Naive thymus-derived CD8-positive, alpha-beta T cell (primary cell): ENCODE data around the gene HOMER2. TPM values are rescaled to one million over a fixed set of nuclear protein-coding genes. Genes with fewer than 3 reads are reported as not detected.
"Not testable (repeated sequence)": the region's sequence is repeated elsewhere in the genome, so short reads cannot be mapped to it uniquely, and the experiment has no call there.

Source experiments
- ATAC-seq, 2 donors: fragments of 150-1000 bp; cut with Tn5 transposase in 1 of 2; sonication (Bioruptor Pico), chemical (Tn5 transposase) in 1 of 2; 1 replicate in 1 of 2; 2 replicates in 1 of 2; pipeline ENCODE4 v1.10.0; 2021; ENCODE audit warnings: mild to moderate bottlenecking in 2 of 2, moderate library complexity in 2 of 2
- POLR2A ChIA-PET: fragments of 350-600 bp; sonication (Branson Sonifier 250); formaldehyde crosslinking; loops from one replicate; lab custom pipeline; 2021; ENCODE audit warnings: antibody characterized with exemption; lab: Charles Lee
- DNase-seq, 10 donors: peaks; one replicate each; pipeline versions ENCODE4 v3.0.0 to v3.0.0-alpha.2; 2020 to 2022
- H3K27ac Mint-ChIP-seq, 10 donors: one replicate each; pipeline ENCODE4 v1.8.0; 2020 to 2022; ENCODE audit warnings: mild to moderate bottlenecking in 10 of 10, mixed read lengths in 10 of 10, moderate library complexity in 4 of 10, inconsistent platforms in 1 of 10
- H3K27me3 Mint-ChIP-seq, 5 donors: one replicate each; pipeline ENCODE4 v1.8.0; 2021 to 2022; ENCODE audit warnings: mixed read lengths in 5 of 5
- H3K36me3 Mint-ChIP-seq, 3 donors: one replicate each; pipeline ENCODE4 v1.8.0; 2020 to 2022; ENCODE audit warnings: mixed read lengths in 3 of 3, mild to moderate bottlenecking in 2 of 3, inconsistent platforms in 1 of 3
- H3K4me1 Mint-ChIP-seq, 4 donors: one replicate each; pipeline ENCODE4 v1.8.0; 2021 to 2022; ENCODE audit warnings: mixed read lengths in 4 of 4
- H3K4me3 Mint-ChIP-seq, 10 donors: one replicate each; pipeline ENCODE4 v1.8.0; 2020 to 2022; ENCODE audit warnings: mild to moderate bottlenecking in 10 of 10, mixed read lengths in 10 of 10, moderate library complexity in 6 of 10, inconsistent platforms in 1 of 10
- H3K9me3 Mint-ChIP-seq, 9 donors: one replicate each; pipeline ENCODE4 v1.8.0; 2020 to 2022; ENCODE audit warnings: mixed read lengths in 9 of 9, mild to moderate bottlenecking in 3 of 9, inconsistent platforms in 1 of 9, moderate library complexity in 1 of 9
- polyA plus RNA-seq, 3 donors: library from polyadenylated mRNA; unstranded; fragments of 300-500 nt; fragmentation: Illumina TruSeq; gene quantifications; one replicate each; pipeline ENCODE4 v1.2.3, GENCODE V29; 2021
- total RNA-seq, 8 experiments: library from RNA in 2 of 8; stranded (reverse) in 2 of 8; gene quantifications; one replicate each; pipeline ENCODE4 v1.2.3 and lab custom pipeline; 2021 to 2026

HOMER2 gene
- total and polyA plus RNA-seq, 5 experiments from 2014 or later, result 0.23 to 6.2 (median 3.1) TPM

- Mint-ChIP-seq H3K36me3 (peaks cover 21 to 98% (median 60%) of the 10 kb centered on the region in 3 donors), H3K4me3 (peak overlapping the region in 2 of 10 donors; percentile 14 to 45), H3K27ac (peak overlapping the region in 5 of 10 donors; percentile 7 to 76 (median 74)), H3K4me1 (peaks cover 7 to 25% (median 10%) of the 10 kb centered on the region in 4 donors), H3K27me3 (no peaks in the 10 kb centered on the region), H3K9me3 (peaks cover 0 to 2% (median 0%) of the 10 kb centered on the region in 9 donors)
- POLR2A ChIA-PET, result no interaction called here
- no peak for DNase-seq
- ATAC-seq, result no peak
Observed at GRCh38 chr15:82831894-82832600, 120.5 kb downstream of the HOMER2 start.

- DNase-seq, result no peak
- no peaks in the 10 kb centered on the region for H3K9me3 Mint-ChIP-seq
- H3K36me3 Mint-ChIP-seq, result peaks cover 8 to 98% (median 53%) of the 10 kb centered on the region in 3 donors
- peaks cover 7 to 23% (median 9%) of the 10 kb centered on the region in 4 donors for H3K4me1 Mint-ChIP-seq
- H3K27me3 Mint-ChIP-seq, result no peaks in the 10 kb centered on the region
- no peak for ATAC-seq
- POLR2A ChIA-PET, result no interaction called here
- no peak overlapping the region for H3K4me3 Mint-ChIP-seq
- H3K27ac Mint-ChIP-seq, result peak overlapping the region in 1 of 10 donors; percentile 7
Observed at GRCh38 chr15:82830427-82831173, 121.9 kb downstream of the HOMER2 start.

- H3K4me3 Mint-ChIP-seq, result no peak overlapping the region
- peak overlapping the region in 8 of 10 donors; percentile 43 to 68 (median 56) for H3K27ac Mint-ChIP-seq
Observed at GRCh38 chr15:82829234-82829633, 123.3 kb downstream of the HOMER2 start.

GRCh38 chr15:82828075-82828474 lies 124.4 kb downstream of the HOMER2 start:
- POLR2A ChIA-PET, result no interaction called here
- no peaks in the 10 kb centered on the region for H3K27me3 Mint-ChIP-seq
- H3K36me3 Mint-ChIP-seq, result peaks cover 5 to 95% (median 37%) of the 10 kb centered on the region in 3 donors
- ATAC-seq, result peak in 1 of 2 donors; percentile 22
- H3K4me3 Mint-ChIP-seq, result no peak overlapping the region
- H3K27ac Mint-ChIP-seq, result peak overlapping the region in 4 of 10 donors; percentile 16 to 68 (median 38)
- peaks cover 6 to 19% (median 8%) of the 10 kb centered on the region in 4 donors for H3K4me1 Mint-ChIP-seq
- H3K9me3 Mint-ChIP-seq, result no peaks in the 10 kb centered on the region
- DNase-seq, result no peak

More at GRCh38 chr15:82829234-82829633, 123.3 kb downstream of the HOMER2 start:
- H3K9me3 Mint-ChIP-seq, result no peaks in the 10 kb centered on the region
- peaks cover 7 to 23% (median 8%) of the 10 kb centered on the region in 4 donors for H3K4me1 Mint-ChIP-seq
- DNase-seq (no peak), ATAC-seq (peak in 1 of 2 donors; percentile 13)
- POLR2A ChIA-PET, result no interaction called here
- no peaks in the 10 kb centered on the region for H3K27me3 Mint-ChIP-seq
- peaks cover 8 to 98% (median 47%) of the 10 kb centered on the region in 3 donors for H3K36me3 Mint-ChIP-seq

GRCh38 chr15:82823049-82823448 lies 129.5 kb downstream of the HOMER2 start:
- POLR2A ChIA-PET, result no interaction called here
- H3K4me1 Mint-ChIP-seq, result peaks cover 4 to 8% (median 5%) of the 10 kb centered on the region in 4 donors
- ATAC-seq (no peak), DNase-seq (no peak)
- no peaks in the 10 kb centered on the region for H3K27me3 Mint-ChIP-seq
- H3K27ac Mint-ChIP-seq, result peak overlapping the region in 1 of 10 donors; percentile 25
- H3K9me3 Mint-ChIP-seq, result no peaks in the 10 kb centered on the region
- H3K36me3 Mint-ChIP-seq, result peaks cover 5 to 89% (median 34%) of the 10 kb centered on the region in 3 donors
- H3K4me3 Mint-ChIP-seq, result no peak overlapping the region

- not testable (repeated sequence) for ATAC-seq, H3K27ac Mint-ChIP-seq, DNase-seq, H3K9me3 Mint-ChIP-seq, H3K4me3 Mint-ChIP-seq, H3K27me3 Mint-ChIP-seq
- Mint-ChIP-seq H3K36me3 (peaks cover 8 to 87% (median 34%) of the 10 kb centered on the region in 3 donors), H3K4me1 (peaks cover 7 to 12% (median 8%) of the 10 kb centered on the region in 4 donors)
- POLR2A ChIA-PET, result interaction anchor here (0.6 kb wide), 1 partner anchor 77 kb away, joined by 3 read pairs; no protein-coding TSS in a partner anchor
Observed at GRCh38 chr15:82821851-82822250, 130.7 kb downstream of the HOMER2 start.

- H3K27ac Mint-ChIP-seq, result peak overlapping the region in 3 of 10 donors; percentile 32 to 72 (median 33)
- DNase-seq, POLR2A ChIA-PET, H3K27me3 Mint-ChIP-seq, H3K4me3 Mint-ChIP-seq, ATAC-seq, H3K9me3 Mint-ChIP-seq: not testable (repeated sequence)
- H3K36me3 Mint-ChIP-seq, result peaks cover 12 to 87% (median 34%) of the 10 kb centered on the region in 3 donors
- peaks cover 8 to 16% (median 13%) of the 10 kb centered on the region in 4 donors for H3K4me1 Mint-ChIP-seq
Observed at GRCh38 chr15:82821396-82821795, 131.1 kb downstream of the HOMER2 start.

GRCh38 chr15:82820128-82820527 lies 132.4 kb downstream of the HOMER2 start:
- Mint-ChIP-seq H3K9me3 (no peaks in the 10 kb centered on the region), H3K27ac (no peak overlapping the region), H3K4me3 (no peak overlapping the region), H3K36me3 (peaks cover 12 to 88% (median 38%) of the 10 kb centered on the region in 3 donors), H3K27me3 (no peaks in the 10 kb centered on the region), H3K4me1 (peaks cover 13 to 26% (median 22%) of the 10 kb centered on the region in 4 donors)
- ATAC-seq, result no peak
- DNase-seq, result no peak
- POLR2A ChIA-PET, result no interaction called here

GRCh38 chr15:82812994-82813393 lies 139.5 kb downstream of the HOMER2 start:
- Mint-ChIP-seq H3K36me3 (peaks cover 10 to 60% (median 27%) of the 10 kb centered on the region in 3 donors), H3K4me1 (peaks cover 23 to 60% (median 55%) of the 10 kb centered on the region in 4 donors), H3K27me3 (no peaks in the 10 kb centered on the region), H3K27ac (peak overlapping the region; percentile 89 to 100 (median 96)), H3K9me3 (no peaks in the 10 kb centered on the region), H3K4me3 (peak overlapping the region in 7 of 10 donors; percentile 36 to 99 (median 84))
- ATAC-seq, result no peak
- POLR2A ChIA-PET, result interaction anchor here (1.0 kb wide), 1 partner anchor 63 kb away, joined by 5 read pairs; no protein-coding TSS in a partner anchor
- peak in 1 of 10 donors; percentile 9 for DNase-seq

GRCh38 chr15:82810890-82811426 lies 141.6 kb downstream of the HOMER2 start:
- POLR2A ChIA-PET, result interaction anchor here (1.3 to 4.1 kb wide), 7 partner anchors 61 to 271 kb away, joined by 3 to 35 read pairs (median 21); partner anchors contain the start of genes AP3B2, BTBD1, C15orf40 and RAMAC
- Mint-ChIP-seq H3K27me3 (no peaks in the 10 kb centered on the region), H3K4me3 (peak overlapping the region; percentile 83 to 99 (median 94)), H3K27ac (peak overlapping the region; percentile 92 to 100 (median 96)), H3K4me1 (peaks cover 19 to 53% (median 46%) of the 10 kb centered on the region in 4 donors), H3K9me3 (no peaks in the 10 kb centered on the region), H3K36me3 (peaks cover 3 to 41% (median 20%) of the 10 kb centered on the region in 3 donors)
- DNase-seq (peak in 9 of 10 donors; percentile 15 to 81 (median 64)), ATAC-seq (peak in 1 of 2 donors; percentile 24)

- peak in 9 of 10 donors; percentile 11 to 52 (median 37) for DNase-seq
- POLR2A ChIA-PET, result interaction anchor here (0.5 to 4.1 kb wide), 10 partner anchors 46 to 1923 kb away, joined by 3 to 35 read pairs (median 10); partner anchors contain the start of genes AP3B2, BTBD1, C15orf40 and RAMAC
- Mint-ChIP-seq H3K9me3 (no peaks in the 10 kb centered on the region), H3K4me3 (peak overlapping the region; percentile 83 to 99 (median 94)), H3K27me3 (no peaks in the 10 kb centered on the region), H3K4me1 (peaks cover 15 to 53% (median 39%) of the 10 kb centered on the region in 4 donors), H3K36me3 (peaks cover 3 to 34% (median 13%) of the 10 kb centered on the region in 3 donors), H3K27ac (peak overlapping the region; percentile 92 to 100 (median 96))
- peak; percentile 11 to 31 for ATAC-seq
Observed at GRCh38 chr15:82810061-82810889, 142.2 kb downstream of the HOMER2 start.
